Anterior cingulate cortex (tissue), 58 donors: Measurements from ENCODE around the gene LSM7.
"Not testable (repeated sequence)": the region's sequence is repeated elsewhere in the genome, so short reads cannot be mapped to it uniquely, and the experiment has no call there.

Source experiments
- DNase-seq, 58 donors: peaks; one replicate each; lab custom pipeline; 2025; lab: John Stamatoyannopoulos, UW

LSM7 gene

DNA sequence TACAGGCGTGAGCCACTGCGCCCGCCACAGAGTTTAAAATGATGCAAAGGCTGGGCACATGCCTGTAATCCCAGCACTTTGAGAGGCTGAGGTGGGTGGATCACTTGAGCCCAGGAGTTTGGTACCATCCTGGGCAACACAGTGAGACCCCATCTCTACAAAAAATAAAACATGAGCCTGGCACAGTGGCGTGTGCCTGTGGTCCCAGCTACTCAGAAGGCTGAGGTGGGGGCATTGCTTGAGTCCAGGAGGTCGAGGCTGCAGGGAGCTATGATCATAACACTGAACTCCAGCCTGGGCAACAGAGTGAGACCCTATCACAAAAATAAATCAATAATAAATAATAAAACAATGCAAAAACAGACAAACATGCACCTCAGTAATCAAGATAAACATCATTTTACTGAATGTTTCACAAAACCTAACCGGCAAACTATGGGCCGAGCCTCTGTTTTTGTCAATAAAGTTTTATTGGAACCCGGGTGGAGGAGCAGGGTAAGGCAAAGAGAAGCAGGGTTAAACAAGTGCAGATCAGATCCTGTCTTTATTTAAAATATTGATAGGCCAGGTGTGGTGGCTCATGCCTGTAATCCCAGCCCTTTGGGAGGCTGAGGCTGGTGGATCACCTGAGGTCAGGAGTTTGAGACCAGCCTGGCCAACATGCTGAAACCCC, 44.4 kb downstream of the LSM7 start:
- DNase-seq = no peak

DNA sequence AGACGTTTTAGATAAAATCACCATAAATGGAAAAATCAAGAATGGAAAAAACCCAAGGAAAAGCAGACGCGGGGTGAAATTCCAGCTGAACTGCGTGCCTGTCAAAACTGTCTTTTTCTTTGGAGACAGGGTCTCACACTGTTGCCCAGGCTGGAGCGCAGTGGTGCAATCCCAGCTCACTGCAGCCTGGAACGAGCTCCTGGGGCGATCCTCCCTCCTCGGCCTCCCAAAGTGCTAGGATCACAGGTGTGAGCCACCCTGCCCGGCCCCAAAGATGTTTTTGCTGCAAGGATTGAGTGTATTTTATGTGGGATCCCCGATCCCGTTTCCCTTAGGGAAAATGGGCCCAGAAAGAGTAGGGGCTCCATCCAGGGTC, 45.5 kb downstream of the LSM7 start:
- DNase-seq = no peak

DNA sequence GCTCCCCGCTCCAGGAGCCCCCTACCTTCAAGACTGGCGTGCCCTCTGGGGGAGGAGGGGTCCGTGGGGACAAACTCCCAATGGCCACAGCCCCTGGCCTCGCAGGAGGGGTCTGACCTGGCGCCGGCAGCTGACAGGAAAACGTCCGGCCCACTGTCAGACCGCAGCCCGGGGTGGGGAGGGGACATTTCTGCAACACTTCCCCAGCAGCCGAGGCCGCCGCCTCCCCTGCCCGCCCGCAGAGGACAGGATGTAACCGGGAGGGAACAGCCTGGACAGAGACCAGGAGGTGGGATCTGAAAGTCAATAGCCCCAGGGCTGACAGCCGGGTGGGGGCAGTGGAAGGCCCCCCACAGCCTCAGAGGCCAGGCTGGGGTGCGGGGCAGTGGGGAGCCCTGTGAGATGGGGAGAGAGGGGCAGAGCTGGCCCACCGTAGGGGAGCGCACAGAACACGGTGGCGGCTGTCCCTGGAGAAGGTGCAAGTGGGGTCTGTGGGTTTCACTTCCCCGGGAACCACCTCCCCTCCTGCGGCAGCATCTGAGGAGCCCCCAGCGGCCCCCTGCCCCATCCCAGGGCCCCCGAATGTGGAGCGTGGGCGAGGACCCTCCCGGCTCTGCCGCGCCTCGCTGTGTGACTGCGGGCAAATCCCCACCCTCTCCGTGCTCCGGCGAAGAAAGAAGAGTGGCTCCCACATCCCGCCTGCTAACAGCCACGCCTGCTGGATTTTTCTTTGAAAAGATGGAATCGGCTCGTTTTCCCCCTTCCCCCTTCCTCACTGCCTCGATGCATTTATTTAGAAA, 46.1 kb downstream of the LSM7 start, which contains the start of gene PEAK3:
Gene PEAK3 (minus strand): TSS at position 114 of the 800 bp plus-strand sequence. CDS start 1,244 bp downstream, outside the sequence.
- peak in 31 of 58 donors; percentile 13 to 73 (median 30) for DNase-seq

DNA sequence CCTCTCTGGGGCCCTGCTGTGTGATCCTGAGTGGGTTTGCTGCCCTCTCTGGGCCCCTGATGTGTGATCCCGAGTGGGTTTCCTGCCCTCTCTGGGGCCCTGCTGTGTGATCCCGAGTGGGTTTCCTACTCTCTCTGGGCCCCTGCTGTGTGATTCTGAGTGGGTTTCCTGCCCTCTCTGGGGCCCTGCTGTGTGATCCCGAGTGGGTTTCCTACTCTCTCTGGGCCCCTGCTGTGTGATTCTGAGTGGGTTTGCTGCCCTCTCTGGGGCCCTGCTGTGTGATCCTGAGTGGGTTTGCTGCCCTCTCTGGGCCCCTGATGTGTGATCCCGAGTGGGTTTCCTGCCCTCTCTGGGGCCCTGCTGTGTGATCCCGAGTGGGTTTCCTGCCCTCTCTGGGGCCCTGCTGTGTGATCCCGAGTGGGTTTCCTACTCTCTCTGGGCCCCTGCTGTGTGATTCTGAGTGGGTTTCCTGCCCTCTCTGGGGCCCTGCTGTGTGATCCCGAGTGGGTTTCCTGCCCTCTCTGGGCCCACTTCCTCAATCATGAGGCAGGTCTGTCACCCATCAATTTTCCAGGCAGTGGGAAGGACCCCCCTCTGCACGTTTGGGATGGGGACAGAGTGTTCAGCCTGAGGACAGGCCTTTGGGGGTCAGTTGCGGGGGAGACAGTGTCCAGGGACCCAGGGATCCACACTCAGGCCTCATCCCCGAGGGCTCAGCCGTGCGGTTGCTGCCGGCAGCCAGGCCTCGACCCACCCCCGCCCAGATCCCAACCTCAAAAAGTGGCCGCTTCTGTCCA, 46.9 kb downstream of the LSM7 start:
- not testable (repeated sequence) for DNase-seq

DNA sequence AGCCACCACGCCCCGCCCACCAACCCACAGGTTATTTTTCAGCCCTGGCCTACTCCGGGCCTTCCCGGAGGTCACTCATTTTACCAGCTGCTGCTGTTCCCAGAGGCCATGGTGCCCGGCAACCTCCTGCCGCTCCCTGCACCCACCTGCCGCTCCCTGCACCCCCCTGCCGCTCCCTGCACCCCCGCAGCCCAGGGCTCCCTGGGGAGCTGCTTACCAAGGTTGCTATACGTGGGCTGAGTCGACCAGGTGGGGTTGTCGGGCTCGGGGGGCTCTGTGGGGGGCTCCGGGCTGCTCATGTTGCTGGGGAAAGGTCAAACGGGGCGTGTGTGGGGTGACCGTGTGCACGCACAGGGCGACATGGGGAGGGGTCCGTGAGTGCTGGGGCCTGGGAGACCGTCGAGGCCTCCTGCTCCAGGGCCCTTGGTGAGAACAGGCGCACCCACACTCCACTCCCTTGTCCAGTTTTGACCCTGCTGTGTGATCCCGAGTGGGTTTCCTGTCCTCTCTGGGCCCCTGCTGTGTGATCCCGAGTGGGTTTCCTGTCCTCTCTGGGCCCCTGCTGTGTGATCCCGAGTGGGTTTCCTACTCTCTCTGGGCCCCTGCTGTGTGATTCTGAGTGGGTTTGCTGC, 47.6 kb downstream of the LSM7 start:
- DNase-seq = no peak

DNA sequence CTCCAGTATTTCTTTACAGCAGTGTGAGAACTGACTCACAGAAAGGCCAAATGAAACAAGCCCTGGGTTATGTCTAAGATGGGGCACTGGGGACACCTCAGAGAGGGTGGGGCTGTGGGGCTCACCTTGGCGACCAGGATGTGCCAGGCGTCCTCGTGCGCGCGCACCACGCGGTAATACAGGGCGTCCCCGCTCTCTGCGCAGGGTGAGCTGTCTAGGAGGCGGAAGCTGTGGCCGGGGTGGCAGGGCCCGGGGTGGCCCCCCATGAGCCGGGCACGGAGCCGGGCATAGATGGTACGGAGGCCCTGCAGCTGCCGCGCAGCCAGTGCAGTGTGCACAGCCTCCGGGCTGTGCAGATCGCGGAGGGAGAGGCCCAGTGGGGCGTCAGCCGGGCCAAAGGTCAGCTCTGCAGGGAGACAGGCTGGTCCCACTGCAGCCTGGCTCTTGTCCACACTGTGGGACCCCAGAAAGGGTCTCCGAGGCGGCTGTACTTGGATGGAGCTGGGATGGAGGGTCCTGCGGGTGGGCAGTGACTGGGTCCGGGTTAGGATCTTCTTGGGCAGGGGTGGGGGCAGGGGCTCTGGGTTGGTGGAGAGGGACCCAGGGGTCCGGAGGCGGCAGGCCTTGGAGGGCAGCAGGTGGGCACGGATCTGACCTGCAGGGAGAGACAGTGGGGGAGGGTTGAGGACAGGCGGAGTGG, 49.8 kb downstream of the LSM7 start:
- DNase-seq = no peak

DNA sequence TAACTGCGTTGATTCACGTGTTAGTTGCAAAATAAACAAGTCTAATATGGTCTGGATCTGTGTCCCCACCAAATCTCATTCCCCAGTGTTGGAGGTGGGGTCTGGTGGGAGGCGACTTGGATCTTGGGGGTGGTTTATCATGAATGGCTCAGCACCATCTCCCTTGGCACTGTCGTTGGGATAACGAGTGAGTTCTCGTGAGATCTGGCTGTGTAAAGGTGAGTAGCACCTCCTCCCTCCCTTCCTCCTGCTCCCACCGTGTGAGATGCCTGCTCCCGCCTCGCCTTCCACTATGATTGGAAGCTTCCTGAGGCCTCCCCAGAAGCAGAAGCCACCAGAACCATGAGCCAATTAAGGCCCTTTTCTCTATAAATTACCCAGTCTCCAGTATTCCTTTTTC, 51.2 kb downstream of the LSM7 start:
- no peak for DNase-seq

DNA sequence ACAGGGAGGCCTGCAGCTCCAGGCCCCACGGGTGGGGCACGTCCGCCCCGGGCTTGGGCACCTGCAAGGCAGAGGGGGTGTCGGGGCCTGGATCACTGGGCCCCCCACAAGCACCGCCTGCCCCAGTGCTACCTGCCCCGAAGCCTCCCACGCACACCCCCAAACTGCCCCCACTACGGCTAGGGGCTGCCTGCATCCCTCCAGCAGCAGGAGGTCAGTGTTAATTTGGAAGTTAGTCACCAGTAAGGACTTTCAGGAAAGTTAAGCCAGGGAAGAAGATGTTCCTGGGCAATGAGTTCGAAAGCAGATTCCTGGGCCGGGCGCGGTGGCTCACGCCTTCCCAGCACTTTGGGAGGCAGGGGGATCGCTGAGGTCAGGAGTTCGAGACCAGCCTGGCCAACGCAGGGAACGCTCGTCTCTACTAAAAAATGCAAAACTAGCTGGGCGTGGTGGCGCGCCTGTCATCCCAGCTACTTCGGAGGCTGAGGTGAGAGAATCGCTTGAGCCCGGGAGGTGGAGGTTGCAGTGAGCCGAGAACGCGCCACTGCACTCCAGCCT, 51.9 kb downstream of the LSM7 start:
- no peak for DNase-seq

DNA sequence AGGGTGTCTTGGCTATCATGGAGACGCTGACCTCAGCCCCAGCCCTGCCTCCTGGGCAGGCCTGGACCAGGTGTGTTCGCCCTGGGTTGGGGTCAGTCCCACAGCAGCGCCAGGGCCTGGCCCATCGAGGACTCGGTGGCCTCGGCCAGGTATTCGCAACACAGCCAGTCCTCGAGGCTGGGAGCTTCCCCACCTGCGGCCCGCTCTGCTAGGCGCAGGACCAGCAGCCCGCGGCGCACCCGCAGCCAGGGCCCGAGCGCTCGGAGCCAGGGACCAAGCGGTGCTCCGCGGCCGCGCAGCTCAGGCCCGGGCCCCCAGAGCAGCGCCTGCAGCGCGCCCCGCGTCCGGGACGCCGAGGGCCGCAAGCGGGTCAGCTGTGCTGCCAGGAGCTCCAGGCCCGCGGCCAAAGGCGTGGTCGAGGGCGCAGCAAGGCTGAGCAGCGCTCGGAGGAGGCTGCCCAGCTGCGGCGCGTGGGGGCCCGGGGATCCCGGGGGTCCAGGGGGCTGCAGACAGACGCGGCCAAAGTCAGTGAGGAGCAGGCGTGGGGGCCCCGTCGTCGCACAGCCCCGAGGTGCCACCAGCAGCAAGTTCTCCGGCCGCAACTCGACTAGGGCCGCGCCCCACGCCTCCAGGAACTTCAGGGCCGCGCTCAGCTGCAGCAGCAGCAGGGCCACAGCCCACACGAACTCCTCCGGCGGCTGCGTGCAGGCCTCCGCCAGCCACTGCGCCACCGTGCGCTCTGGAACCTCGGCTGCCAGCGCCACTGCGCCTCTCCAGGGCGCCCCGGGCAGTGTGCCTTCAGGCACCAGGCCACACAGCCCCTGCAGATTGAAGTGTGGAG, 52.6 kb downstream of the LSM7 start:
- peak in 3 of 58 donors; percentile 15 to 18 (median 16) for DNase-seq

DNA sequence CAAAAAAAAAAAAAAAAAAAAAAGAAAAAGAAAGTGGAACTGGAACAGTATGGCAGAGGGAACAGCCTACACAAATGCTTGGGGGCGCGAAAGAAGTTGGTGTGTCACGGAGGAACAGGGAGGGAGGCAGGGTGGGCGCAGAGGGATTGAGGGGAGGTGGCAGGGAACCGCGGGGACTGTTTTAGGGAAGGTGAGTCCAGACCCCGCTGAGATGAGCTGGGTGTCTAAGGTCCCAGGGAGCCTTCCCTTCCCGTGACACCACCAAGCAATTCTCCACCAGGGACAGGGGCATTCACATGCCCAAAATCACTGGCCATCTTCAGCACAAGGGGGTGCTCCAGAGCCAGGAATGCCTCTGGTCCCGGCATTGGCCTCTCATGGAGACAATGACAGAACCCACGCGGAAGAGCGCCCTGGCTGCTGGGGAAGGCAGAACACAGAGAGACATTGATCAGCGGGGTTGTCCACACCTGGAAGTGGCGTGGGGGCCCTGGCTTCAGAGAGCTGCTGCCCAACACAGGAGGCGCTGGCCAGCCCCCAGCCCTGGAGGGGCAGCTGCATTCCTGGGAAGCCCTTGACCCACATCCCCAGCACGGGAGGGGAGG, 53.4 kb downstream of the LSM7 start:
- DNase-seq = peak in 54 of 58 donors; percentile 15 to 86 (median 48)

DNA sequence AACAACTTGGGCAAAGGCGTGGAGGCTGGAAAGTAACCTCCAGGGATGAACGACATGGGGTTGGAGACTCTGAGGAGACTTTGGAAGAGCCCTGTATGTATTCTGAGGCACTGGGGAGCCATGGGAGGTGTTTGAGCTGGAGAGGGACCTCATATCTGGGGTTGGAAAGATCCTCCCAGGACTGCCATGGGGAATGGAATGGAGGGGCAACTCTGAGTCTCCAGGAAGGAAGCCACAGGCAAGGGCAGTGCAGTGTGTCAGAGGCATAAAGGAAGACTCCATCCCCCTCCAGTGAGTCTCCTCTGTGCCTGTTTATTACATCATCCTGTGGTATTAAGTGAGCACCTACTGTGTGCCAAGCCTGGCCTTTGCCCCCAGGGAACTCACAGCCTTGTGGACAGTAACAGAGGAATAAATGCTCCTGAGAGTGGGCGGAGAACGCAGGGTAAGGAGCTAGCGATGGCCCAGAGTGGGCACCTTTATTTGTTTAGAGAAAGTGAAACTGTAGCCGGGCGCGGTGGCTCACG, 54.1 kb downstream of the LSM7 start:
- no peak for DNase-seq

DNA sequence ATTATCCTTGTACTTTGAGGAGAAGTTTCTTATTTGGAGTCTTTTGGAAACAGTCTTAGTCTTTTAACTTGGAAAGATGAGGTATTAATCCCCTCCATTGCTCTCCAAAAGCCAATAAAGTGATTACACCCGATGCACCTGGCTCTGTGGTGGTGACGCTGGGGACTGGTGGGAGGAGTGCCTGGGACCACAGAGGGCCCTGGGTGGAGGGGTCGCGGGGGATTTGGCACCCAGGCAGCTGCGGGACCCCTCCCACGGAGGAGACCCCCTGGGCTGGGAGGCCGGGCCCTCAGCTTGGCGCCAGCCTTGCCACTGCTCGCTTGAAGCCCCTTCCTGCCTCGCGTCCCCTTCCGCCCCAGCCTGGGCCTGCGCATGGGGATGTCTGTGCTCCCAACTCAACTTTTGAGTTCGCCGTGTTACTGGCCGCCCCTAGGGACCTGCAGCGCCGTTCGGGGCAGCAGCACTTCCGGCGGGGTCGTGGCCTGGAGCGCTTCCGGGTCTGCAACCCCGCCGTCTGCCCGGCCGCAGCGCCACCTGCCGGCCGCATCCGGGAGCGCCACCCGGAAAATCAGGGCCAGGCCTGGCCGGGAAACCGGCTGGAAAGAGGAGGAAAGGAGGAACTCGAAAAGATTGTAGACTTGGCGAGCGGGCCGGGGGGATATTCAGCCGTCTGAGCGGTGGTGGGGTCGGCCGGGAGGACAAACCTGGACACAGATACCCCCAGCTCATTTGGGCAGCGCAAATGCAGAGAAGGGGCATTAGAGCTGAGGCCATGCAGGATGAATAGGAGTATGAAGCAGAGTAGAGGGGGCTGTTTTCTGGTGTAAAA, 54.8 kb downstream of the LSM7 start:
- peak in 43 of 58 donors; percentile 8 to 71 (median 38) for DNase-seq
